HG03575 (cell line): ENCODE results near the gene SNAP29.
"Not testable (repeated sequence)": the region's sequence is repeated elsewhere in the genome, so short reads cannot be mapped to it uniquely, and the experiment has no call there.

ENCODE experiments used
- ATAC-seq: cut with Tn5 transposase; IDR thresholded peaks from one replicate; pipeline ENCODE4 v1.9.1; 2021; ENCODE audit not compliant: unreplicated experiment, insufficient number of reproducible peaks, low FRiP score; ENCODE audit errors: extremely low read depth

SNAP29 gene

GRCh38 chr22:20858615-20859416 lies at the start of gene SNAP29, which contains the start of gene PI4KA:
Gene SNAP29 (plus strand): TSS chr22:20859007. CDS start chr22:20859111, 104 bp downstream.
Gene PI4KA (minus strand): TSS chr22:20858811. CDS start chr22:20858725, 86 bp downstream.
- ATAC-seq: no peak

DNA sequence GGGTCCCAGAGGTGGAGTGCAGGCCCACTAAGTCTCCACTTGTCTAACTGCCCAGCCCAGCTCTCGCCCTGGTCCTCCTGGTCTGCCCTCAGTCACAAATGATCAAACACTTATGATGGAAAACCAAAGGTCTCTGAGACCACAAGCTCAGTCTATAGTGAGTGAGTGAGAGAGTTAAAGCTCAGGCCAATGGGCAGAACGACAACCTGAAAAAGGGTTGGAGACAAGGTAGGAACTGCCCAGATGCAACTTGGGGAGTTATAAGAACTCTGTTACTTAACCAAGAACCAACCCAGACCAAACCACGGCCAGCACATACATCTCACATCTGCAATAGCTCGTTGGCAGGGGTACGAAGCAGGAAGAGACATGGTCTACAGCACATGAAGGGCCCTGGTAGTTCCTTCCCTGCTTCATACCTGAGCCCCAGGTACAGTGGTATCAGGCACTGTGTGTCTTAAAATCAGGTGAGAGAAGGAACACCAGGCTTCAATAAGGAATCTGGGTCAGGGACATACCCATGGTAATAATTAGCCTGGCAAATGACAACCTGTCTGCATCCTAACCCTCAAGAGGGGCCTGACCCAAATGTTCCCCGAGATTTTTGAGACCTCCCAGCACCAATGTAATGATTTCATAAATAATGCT lies 49.1 kb upstream of the SNAP29 start:
- ATAC-seq: no peak

DNA sequence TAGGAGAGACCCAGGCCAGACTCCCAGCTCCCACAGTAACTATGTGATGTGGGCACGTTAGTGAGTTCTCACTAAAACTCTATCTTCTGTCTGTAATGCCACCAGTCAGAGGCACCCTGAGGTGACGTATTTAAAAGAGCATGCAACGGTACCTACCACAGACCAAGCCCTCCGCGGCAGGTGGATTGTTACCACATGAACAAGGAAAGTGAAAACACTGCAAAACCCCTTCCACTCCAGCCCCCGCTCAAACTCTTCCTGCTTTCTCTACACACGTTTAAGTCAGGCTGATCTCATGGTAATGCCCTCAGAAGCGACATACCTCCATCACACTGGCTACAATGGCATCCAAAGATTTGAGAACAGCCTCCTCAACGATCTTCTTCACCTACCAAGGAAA lies 48.2 kb upstream of the SNAP29 start:
- ATAC-seq: no peak

DNA sequence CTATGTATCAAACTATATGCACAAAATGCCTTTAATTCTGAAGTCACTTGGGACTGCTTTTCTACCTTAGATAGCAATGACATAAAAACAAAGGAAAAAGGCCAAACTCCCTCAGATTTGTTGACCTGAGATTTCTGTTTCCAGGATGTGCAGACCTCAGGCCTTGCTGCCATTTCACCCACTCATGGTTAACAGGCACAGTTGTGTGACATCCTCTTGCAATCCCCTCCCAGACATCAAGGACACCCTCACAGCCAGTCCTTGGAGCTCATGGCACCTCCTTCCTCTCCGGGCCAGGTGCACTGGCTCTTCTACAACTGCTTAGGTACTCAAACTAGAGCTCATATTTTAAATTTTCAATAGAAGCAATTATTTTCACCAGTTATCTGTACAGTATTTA lies 47.6 kb upstream of the SNAP29 start:
- ATAC-seq: no peak

DNA sequence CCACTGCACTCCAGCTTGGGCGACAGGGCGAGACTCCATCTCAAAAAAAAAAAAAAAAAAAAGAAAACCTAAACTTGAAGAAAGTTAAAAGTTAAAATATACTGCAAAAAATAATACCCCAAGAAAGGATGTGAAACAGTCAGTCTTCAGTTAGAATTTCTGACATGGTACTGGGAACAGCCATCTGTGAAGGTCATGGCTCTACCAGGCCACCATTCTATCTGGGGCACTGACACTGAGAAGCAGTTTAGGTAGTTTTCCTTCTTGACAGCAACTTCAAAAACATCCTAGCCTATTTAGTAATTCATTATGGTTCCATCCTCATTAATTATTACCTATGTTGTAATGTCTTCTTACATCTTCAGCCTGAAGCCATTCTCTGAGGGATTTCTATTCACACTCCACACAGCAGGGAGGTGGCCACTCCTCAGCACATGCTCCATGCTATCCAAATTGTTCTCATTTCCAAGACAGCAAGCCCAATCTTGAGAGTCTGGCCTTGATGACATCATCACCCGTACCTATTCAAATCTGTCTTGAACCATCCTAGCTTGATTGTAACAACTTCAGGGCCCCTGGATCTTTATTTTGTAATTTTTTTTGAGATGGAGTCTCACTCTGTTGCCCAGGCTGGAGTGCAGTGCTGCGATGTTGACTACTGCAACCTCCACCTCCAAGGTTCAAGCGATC lies 46.7 kb upstream of the SNAP29 start:
- ATAC-seq: no peak

- no peak for ATAC-seq
These were observed 45.8 kb upstream of the SNAP29 start for GRCh38 chr22:20813056-20813455.

GRCh38 chr22:20814221-20814808 lies 44.5 kb upstream of the SNAP29 start:
- ATAC-seq: no peak

DNA sequence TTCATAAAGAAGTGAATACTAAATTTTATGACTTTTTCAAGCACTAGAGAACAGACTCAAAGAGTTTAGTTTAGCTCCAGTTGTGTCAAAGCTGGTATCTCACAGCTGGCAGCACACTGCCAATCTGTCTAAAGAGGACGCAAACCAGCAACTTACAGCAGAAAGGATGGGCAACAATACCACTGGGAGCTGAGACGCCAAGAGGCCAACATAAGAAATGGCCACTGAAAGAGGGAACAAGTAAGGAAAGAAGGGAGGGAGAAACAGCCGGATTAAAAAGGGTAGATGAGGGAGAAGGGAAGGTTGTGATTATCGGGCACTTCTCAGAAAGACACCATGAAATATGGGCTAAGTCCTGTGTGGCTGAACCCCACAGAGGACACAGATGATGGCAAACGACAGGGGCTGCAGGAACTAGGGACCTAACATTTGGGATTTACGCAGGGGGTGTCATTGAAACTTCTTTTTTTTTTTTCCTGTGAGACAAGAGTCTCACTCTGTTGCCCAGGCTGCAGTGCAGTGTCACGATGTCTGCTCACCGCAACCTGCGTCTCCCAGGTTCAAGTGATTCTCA lies 43.2 kb upstream of the SNAP29 start:
- no peak for ATAC-seq

- ATAC-seq: no peak
These were observed 42.2 kb upstream of the SNAP29 start for GRCh38 chr22:20816559-20816958.

DNA sequence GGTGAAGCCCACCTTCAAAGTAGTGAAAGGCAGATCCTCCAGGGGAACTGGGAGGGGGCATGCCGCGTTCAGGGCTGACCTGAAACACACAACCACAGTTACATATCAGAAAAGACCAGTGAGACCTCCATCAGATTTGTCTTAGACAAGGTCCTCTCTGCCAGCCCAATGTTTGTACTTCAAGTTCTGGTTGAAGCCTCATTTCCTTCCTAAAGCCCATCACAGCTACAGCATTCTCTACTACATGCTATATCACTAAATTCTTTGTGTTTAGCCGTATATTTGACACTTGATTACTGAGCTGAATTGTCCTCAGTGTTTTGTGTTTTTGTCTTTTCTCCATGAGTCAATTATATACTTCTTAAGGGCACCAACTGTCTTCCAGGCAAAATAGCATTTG lies 40.3 kb upstream of the SNAP29 start:
- ATAC-seq: no peak

DNA sequence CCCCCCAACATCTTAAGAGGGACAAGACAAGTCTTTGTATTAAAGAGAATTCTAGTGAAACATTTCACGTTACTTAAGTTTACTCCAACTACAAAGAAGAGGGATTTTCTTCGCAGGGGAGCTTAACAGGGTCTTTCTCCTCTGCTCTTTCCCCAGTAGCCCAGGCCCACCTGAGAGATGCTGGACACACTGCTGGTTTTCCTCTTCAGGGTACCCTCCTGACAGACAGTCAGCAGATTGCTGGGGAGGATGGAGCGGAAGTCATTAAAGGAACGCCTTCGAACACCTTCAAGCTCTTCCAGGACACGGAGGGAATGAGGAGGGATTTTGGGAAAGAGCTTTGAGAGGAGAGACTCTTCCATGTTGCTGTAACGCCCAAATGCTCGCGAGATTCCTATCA lies 39.3 kb upstream of the SNAP29 start:
- ATAC-seq: no peak

DNA sequence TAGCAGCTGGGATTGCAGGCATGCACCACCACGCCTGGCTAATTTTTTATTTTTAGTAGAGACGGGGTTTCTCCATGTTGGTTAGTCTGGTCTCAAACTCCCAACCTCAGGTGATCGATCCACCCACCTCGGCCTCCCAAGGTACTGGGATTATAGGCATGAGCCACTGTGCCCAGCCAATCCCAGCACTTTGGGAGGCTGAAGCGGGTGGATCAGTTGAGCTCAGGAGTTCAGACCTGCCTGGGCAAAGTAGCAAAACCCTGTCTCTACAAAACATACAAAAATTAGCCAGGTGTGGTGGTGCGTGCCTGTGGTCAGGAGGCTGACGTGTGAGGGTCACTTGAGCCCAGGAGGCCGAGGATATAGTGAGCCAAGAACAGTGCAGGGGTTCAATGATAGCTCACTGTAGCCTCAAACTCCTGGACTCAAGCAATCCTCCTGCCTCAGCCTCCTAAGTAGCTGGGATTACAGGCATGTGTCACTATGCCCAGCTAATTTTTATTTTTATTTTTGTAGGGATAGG lies 37.0 kb upstream of the SNAP29 start:
- not testable (repeated sequence) for ATAC-seq

GRCh38 chr22:20822240-20822639 lies 36.6 kb upstream of the SNAP29 start:
- no peak for ATAC-seq

DNA sequence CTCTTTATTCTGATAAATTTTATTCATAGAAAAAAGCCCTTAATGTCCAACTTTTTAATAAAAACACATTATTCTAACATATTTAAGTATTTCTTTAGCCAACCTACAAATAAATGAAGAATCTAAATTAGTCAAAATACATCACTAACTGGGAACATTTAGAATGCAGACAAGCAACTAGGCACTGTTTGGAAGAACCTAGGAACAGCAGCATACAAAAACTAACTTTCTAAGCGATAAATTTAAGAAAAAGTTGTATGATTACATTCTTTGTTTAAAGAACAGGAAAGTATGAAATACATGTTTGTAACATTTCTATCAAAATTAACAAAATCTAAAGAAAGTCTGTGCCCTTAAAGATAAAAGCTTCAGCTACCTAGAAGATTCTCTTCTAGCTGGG lies 35.5 kb upstream of the SNAP29 start:
- ATAC-seq: no peak

DNA sequence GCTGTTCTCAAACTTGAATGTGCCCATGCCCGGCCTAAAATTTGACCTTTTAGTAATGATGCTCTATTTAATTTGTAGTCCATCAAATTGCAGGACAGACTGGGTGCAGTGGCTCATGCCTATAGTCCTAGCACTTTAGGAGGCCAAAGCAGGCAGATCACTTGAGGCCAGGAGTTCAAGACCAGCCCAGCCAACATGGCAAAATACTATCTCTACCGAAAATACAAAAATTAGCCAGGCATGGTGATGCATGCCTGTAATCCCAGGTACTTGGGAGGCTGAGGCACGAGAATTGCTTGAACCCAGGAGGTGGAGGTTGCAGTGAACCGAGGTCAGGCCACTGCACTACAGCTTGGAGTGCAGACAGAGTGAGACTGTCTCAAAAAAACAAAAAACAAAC lies 33.6 kb upstream of the SNAP29 start:
- not testable (repeated sequence) for ATAC-seq

DNA sequence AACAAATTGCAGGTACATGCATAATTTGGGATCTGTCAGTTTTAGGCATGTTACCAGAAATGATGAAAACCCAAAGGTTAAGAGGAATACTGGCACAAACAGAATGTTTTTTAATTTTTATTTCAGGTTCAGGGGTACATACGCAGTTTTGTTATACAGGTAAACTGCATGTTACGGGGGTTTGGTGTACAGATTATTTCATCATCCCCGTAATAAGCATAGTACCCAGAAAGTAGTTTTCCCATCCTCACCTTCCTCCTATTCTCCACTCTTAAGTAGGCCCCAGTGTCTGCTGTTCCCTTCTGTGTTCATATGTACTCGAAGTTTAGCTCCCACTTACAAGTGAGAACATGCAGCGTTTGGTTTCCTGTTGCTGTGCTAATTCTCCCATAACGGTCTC lies 33.2 kb upstream of the SNAP29 start:
- no peak for ATAC-seq

- ATAC-seq: not testable (repeated sequence)
These were observed 32.2 kb upstream of the SNAP29 start for GRCh38 chr22:20826373-20827152.

DNA sequence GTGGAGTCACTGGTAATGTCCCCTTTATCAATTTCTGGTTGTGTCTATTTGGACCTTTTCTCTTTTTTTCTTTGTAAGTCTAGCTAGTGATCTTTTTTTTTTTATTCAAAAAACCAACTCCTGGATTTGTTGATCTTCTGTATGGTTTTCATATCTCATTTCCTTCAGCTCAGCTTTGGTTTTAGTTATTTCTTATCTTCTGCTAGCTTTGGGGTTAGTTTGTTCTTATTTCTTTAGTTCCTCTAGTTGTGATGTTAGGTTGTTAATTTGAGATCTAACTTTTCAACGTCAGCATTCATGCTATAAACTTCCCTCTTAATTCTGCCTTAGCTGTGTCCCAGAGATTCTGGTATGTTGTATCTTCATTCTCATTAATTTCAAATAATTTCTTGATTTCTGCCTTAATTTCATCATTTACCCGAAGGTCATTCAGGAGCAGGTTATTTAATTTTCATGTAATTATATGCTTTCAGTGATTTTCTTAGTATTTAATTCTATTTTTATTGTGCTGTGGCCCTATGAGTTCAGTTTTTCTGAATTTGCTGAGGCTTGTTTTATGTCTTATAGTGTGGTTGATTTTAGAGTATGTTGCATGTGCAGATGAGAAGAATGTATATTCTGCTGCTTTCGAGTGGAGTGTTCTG lies 29.2 kb upstream of the SNAP29 start:
- no peak for ATAC-seq
